HG03520 (cell line): Measurements from ENCODE around the gene PDE2A.

Source experiments
- ATAC-seq: cut with Tn5 transposase; IDR thresholded peaks from one replicate; pipeline ENCODE4 v1.9.1; 2021; ENCODE audit warnings: mild to moderate bottlenecking, moderate library complexity; ENCODE audit not compliant: unreplicated experiment

Gene PDE2A

DNA sequence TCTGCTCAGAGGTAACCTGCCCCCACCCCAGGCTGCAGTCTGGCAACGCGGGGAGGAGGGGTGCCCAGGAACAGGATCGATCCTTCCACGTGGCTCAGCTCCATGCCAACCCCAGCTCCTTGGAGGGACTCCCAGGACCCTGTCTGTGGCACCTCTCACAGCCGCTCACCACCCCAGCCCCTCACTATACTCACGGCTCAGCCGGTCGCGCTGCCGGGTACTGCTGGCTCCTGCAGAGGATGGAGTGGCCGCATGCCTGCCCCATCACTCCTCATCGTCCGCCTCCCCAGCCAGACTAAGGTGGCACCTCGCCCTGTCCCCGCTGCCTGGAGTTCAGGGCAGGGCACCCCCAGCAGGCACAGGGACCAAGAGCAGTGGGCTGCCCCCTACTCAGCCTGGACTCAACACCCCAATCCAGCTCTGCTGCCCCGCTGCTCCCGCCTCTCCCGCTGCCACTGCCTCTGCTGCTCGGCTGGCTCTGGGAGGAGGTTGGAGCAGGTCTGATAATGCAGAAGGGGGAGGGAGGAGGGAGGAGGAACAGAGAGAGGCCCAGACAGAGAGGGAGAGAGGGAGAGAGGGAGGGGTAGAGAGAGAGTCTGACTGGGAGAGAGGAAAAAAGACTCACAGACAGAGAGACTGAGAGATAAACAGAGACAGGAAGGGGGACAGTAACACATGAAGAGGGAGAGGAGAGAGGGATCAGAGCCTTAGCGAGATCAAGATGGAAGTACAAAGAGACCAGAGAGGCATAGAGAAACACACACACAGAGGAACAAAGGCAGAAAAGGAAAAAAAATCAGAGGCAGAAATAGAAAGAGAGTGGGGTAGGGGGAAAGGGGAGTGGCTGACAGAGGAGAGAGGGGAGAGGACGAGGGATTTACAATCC, at the start of gene PDE2A:
Gene PDE2A (minus strand): TSS at position 480 of the 886 bp plus-strand sequence. CDS start 215 bp downstream, at position 265.
- ATAC-seq = no peak

DNA sequence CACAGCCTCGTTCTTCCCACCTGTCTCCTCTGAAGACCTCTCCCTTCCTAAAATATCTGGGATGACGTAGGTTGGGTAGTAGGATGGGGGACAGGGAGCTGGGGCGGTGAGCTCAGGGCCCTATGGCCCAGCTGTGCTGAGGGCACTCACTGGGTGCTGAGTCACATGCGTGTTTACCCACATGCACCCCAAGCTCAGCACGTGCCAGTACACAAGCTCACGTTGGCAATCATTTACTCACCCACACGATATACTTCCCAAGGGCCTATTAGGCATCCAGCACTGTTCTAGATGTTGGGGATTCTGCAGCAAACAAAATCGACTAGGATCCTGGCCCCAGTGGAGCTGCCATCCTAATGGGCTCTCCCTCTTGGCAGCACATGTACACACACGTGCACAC, 49.3 kb upstream of the PDE2A start:
- ATAC-seq = no peak

DNA sequence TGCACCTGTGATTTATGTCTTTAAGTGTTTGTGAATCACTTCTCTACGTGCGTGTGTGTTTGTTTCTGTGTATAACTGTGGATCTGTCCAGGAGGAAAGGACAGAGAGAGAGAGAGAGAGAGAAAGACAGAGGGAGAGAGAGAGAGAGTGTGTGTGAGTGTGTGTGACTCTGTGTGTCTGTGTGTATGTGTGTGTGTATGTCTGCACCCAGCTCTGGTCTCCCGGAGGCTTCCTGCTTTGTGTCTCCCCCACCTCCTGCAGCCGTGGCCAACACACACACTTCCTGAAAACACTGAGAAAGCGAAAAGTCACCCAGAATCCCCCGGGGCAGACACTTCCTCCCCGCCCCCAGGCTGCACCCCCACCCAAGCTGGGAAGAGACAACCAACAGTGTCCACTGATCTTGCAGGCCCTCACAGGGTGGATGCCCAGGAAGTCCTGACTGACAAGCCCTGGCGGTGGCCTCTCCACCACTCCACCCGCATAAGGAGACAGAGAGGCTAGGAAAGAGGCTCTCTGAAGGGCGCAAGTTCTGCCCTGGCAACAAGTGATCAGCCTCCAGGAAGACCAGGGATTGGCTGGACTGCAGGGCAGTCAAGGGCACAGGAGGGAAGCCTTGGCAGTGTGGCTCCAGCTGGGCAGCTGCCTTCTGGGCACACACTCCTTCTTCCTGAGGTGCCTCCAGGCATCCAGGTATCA, 48.0 kb upstream of the PDE2A start:
- ATAC-seq = peak; percentile 79

DNA sequence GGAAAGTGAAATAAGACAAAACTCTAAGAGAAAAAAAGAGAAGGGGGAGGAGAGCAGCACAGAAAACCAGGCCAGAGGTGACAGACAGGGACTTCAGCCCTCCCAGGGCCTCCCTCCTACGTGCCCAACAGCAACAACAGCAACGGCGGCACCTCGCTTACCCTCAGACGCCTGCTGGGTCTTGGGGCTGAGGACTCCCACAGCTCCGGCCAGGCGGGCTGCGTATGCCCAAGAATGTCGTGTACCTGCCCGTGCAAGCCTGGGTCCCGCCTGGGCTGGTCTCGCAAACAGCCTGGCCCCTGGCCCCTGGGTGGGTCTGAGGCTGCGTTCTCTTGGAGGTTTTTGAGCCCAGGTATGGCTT, 47.4 kb upstream of the PDE2A start:
- no peak for ATAC-seq

DNA sequence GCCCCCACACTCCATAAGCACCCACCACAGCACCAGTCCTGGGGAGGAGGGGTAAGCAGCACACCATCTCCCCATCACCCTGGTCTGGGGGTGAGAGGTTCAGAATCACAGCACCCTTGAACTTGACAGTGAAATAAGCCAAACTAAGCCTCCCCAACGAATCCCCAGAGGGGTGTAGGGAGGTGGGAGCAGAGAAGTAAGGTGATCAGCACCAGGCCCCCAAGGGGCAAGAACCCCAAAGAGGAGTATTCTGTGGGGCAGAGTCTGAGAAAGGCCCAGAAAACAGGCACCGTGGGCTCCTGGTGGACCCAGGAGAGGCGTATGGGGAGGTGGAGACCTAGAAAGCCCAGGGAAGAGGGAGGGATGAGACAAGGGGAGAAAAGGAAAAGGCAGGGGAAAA, 47.1 kb upstream of the PDE2A start:
- no peak for ATAC-seq

DNA sequence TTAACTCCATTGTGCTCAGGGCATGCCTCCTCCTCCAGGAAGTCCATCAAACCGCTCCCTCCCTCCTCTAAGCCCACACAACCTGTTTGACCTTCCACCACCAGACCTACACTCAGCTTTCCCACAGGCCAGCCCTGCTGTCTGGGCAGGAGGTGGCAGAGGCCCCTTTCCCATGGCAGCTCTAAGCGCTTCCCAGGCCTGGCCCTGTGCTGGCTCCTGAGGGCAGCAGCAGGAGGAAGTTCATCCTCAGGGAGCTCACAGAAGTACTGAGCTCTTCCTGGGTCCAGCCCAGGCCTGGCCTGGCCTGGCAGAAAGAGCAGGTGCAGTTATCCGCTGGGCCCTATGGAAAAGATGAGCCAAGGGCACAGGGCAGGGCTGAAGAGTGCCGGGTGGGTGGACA, 46.6 kb upstream of the PDE2A start:
- ATAC-seq = no peak

DNA sequence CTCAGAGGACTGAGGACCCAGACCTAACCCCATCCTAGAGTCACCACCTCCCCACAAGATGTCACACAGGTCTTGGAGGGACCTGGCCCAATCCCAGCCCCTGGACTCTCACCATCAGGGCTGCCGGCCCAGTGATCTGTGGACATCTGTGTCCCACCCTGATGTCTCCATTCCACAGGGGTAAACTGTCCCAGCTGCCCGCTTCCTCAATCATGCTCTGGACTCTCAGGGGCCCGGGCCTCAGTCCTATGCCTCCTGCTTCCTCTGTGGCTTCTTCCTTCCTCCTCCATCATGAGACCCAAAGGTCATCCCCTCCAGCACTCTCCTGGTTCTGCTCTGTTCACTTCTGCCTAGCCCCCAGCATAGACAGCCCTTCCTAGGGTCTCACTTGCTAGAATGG, 45.8 kb upstream of the PDE2A start:
- no peak for ATAC-seq

DNA sequence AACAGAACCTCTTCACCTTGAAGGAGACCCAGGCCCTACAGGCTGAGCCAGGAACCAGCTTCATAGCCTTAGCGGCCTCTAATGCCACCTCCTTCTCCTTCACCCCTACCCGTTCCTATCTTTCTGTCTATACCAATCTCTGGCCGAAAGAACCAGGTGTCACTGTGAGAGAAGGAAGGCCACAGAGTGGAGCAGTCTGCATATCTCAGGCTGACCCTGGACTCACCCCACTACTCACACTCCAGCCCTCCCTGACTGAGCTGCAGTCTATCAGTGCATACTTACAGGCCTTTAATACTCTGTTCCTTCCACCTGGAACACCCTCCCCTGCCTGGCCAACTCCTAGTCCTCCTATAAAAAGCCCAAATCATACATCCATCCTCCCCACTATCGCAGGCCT, 45.3 kb upstream of the PDE2A start:
- no peak for ATAC-seq

DNA sequence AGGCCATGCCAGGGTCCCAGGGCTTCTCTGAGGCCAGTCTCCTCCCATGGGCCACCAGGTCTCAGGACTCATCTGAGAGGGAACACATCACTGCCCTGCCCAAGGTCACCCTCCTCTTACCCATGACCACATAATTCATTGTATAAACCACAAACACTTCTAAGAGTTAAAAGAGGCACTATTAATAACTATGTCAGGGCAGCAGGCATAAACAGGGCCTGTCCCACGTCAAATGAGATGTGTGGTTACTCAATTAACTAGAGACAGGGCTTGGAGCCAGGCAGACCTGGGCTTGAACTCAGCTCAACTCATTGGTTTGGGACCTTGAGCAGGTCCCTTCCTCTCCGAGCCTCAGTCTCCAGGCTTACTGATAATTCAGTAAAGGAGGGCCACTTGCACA, 44.9 kb upstream of the PDE2A start:
- ATAC-seq = no peak

DNA sequence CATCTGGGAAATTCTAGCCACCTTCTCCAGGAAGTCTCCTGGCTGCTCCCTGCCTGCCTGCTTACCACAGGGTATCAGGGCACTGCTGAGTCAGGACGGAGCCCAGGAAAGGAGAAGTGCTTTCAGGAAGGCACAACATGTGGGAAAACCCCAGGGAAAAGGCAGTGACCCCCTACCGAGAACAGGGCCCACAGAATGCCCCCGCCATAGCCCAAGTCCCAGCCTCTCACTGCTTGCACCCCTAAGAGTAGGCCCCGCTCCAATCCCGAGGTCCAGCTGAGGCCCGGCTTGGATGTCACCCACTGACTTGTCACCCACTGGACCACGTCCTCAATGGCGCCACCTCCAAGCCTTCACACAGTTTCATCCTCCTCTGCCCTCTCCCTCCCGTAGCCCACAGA, 43.9 kb upstream of the PDE2A start:
- ATAC-seq = no peak

DNA sequence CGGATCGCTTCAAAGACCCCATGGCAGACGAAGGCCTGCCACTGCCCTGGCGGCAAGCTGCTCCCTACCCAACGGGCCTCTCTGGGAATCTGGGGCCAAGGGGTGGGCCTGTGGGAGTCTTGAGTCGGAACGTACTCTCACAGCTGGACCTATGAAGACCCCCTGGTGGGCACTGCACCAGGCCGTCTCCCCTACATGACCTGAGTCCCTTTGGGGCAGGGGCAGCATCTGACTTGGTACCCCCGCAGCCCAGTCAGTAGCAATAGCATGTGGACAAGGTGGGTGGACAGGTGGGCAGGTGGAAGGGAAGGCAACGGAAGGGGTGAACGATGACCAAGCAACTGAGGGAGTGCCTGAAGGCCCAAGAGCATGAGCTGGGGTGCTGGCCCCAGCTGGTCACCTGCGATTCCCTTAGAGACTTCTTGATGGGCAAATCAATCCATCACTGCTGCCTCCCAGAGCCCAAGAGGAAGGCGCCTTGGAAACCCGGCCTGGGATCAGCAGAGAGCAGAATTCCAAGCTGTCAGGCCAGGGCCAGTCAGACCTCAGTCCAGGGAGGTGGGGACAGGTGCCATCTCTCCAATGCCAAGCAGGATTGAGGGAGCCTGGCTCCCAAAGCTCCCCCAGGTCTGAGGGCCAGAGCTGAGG, 42.7 kb upstream of the PDE2A start:
- no peak for ATAC-seq

DNA sequence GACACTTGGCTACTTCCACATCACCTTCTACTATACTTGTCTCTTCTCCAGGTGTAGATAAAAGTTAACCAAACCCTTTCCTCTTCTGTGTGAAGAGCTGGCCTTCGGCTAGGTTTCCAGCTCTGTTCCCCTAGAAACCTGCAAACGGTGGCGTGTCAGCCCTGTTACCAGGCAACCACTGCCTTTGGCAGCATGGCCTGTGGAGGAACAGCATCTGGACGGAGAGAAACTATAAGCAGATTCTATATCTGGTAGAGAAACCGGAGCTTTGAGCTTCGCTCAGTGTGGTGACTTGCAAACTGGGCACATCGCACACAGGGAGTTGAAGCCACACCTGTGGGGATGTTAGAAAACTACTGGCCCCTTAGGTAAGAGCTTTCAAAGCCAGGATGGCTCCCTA, 42.1 kb upstream of the PDE2A start:
- no peak for ATAC-seq

DNA sequence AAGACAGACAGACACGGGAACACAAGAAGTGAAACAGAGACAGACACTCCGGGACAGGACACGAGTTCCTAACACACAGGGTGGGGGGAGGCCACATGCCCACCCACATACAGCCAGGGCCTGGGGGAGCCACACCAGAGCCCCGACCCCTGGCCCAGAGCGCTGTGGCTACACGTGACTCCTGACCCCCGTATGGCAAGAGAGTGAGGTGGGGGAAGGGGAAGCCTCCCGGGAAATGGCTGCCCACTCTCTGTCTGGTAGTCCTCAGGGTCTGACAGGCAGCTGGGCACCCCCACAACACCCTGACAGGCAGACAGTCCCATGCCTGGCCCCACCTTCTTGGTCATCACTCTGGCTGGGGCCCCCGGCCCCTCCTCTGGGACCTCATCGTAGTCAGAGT, 38.6 kb upstream of the PDE2A start:
- no peak for ATAC-seq

DNA sequence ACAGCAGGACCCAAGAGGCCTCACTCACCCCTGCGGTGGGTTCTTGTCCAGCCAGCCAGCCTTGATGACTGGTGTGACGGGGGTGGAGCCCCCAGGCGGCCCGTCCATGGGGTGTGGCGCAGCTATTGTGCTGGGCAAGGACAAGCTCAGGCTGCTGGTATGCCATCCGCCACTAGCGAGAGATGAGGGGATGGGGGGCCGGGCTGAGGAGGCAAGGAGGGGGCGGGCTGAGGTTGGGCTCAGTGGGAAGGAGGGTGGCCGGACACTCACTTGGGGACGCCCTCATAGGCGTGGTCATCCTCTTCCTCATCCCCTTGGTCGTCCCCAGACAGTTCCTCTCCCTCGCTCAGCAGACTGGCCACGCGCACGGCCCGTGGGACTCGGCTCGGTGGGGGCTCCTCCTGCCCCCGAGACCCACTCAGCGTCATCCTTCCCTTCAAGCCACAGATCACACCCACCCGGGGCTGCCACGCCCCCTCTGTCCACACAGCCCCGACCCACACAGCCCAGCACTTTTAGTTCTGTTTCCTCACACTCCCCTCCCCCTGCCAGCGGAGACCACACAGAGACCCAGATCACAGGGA, 38.0 kb upstream of the PDE2A start:
- ATAC-seq = no peak

DNA sequence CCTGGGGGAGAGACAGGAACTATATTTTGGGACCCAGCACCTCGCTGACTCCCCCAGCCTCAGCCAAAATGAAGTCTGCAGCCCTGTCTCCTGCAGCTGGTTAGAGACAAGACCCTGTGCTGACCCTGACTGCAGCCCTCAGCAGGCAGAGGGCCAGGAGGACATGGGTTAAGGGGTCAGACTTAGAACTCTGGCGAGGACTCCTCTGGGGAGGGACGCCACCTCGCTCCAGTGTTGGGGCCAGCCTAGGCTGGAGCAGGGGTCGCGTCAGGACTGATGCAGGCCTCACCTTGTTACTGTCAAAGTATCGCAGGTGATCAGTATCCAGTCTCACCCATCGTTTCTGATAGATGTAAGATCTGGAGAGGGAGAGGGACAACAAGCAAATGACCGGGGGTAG, 36.9 kb upstream of the PDE2A start:
- no peak for ATAC-seq

DNA sequence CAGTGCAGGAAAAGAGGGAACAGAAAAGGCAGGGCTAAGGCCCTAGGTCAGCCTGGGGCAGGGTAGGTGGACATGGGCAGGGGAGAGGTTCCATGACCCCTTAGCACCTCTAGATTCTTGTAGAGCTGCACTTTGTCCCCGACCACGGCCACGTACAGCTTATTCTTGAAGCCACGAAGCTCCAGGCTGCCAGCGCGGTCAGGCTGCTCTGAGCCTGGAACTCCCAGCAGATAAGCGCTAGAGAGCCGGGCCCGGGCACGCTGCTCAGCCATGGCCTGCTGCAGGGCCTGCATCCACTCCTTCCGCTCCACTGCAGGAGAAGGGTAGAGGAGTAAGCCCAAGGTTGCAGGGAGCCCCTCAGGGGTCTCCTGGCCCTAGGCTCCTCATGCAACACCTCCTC, 36.1 kb upstream of the PDE2A start:
- no peak for ATAC-seq

DNA sequence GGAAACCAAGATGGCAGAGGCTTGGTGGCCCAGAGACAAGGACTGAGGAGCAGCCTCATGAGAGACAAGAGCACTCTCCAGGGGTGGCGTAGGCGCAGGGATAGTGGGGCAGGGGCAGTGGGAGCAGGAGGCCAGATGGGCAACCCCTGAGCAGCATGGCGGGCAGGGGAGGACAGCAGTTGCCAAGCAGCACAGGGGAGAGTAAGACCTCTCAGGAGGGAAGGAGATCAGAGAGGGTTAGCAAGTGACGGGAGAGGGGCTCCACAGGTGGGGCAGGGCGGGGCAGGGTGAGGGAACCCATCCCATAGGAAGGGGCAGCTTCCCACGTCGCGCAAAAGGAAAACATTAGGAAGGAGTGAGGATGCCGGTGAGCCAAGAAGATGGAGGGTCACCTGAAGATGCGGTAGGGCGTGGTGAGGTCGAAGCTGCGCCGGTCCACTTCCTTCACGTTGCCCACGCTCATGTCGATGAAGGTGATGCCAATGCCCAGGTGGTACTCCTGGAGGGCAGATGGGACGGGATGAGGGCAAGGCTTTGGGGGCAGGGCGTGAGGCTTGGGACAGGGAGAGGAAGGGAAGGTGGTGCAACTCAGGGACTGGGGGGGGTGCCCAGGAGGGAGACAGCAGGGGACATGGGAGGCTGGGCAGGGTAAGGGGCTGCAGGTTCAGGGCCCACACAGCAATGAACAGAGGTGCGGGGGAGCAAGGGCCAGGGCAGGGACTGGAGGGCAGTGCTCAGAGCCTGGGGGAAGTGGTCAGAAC, 35.4 kb upstream of the PDE2A start:
- no peak for ATAC-seq

DNA sequence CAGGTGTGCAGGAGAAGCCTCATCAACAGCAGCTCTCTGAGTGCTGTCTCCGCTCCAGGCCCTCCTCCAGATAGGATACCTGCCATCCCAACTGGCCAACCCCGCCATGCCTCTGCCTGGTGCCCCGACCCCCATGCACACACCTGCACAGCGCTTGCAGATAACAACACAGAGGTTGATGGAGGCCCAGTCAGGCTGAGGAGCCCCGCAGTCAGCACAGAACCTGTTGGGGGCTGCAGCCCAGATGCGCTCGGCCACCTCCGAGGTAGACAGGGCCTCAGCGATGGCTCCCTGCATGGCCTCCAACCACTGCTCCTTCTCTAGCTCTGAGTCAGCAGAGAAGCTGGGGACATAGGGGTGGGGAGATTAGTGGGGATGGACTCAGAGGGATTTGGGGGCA, 32.8 kb upstream of the PDE2A start:
- no peak for ATAC-seq

DNA sequence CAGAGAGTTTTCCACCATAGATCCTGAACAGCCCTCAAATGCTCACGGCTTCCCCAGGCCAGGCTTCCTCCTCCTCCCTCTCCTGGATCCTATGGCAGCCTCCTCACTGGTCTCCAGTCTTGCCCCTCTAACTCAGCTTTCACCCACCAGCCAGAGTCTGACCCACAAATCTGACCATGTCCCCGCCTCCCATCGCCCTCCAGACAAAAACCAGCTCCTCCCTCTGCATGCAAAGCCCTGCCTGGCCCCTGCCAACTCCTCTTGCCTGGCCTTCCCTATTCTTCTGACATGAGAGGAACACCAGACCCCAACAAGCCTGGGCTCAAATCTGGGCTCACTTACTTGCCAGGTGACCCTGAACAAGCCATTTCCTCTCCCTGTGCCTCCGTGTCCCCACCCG, 32.4 kb upstream of the PDE2A start:
- ATAC-seq = no peak

DNA sequence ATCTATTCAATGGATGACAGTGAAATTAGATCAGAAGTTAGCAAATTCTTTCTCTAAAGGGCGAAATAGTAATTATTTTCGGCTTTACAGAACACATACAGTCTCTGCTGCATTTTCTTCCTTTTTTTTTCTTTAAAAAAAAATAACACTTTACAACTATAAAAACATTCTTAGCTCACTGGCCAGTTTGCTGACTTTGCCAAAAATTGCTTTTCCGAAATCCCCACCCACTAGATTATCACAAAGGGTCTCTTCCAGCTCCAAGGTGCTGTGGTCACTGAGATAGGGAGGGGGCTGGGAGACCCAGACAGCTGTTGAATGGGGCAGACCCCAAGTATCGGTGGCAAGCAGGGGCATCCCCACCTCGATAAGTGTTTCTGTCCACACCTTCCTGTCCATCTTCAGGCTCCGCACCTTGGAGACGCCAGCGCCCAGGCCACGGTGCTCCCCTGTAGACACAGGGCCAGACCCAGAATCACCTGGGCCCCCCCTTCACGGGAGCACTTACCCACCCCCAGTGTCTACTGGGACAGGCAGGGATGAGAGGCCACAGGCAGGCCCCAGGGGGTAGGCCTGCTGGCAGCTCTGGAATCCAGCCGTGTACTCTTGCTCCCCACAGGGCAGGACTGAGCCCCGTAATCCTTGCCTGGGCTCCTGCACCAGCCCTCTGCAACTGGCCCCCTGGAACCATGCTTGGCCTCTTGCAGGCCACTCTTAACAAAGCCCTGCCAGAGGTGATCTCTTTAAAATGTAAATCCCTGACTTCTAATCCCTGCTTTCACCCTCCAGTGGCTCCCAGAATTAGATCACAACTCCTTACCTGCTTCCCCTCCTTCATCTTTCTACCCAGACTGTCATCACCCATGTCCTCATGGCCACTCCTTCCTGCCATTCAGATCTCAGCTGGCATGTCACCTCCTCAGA, 31.5 kb upstream of the PDE2A start:
- no peak for ATAC-seq
